ENCODE measurements around the gene PTPN2. TPM values are rescaled to one million over a fixed set of nuclear protein-coding genes. Genes with fewer than 3 reads are reported as not detected.

PTPN2 gene
- total RNA-seq, 2 donors from 2014 or later, result 22.7 to 34.2 TPM

DNA sequence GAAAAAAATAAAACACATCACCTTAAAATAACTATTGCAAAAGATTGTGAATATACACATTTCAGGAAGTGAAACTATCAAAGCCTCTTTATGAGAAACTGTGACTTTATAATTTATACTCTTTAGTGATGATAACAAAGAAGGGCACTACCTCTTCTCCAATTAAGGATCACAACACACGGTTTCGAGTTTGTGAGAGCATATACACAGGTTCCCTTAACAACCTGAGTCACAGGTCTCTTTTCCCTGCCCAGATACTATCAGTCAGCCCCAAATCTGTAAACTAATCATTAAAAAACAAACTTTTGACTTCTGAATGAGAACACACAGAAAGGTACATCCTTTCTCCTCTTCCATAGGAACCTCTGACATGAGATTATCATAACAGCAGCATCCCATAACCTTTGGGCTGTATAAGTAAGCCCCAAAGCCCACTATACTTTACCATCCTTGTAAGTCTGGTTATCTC is 44.9 kb downstream of the PTPN2 start:
- peak; percentile 28 for ATAC-seq

DNA sequence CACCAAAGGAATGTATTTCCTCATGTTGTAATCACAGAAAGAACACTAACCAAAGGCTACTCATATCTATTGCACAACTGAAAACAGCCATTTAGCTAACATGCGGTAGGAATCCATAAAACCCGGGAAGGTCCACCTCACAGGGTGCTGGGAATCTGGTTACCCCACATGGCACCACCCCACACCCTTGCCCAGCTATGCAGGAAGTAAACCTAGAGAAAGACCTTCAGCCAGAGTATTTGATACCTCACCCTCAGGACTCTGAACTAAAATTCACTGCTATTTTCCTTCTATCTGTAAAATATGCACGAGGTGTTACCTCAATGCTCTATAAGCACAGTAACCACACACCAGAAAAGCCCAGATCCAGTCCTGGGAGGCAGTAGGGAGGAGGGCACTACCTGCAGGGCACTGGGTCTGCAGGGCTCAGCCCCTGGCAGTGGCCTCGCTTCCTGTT is 45.8 kb downstream of the PTPN2 start:
- Histone ChIP-seq H3K4me1 (peaks cover 37% of the 10 kb centered on the region), H3K9me3 (no peaks in the 10 kb centered on the region), H3K27ac (peak overlapping the region; percentile 78 to 98 (median 85)), H3K36me3 (replicated peaks in 1 of 2; ENCODE audit: insufficient read depth in 1 of 2, low read depth in 2 of 2) (no peaks in the 10 kb centered on the region), H3K27me3 (no peaks in the 10 kb centered on the region), H3K4me3 (no peak overlapping the region)
- ATAC-seq (peak; percentile 97), DNase-seq (peak; percentile 74 to 92 (median 80))
- TF ChIP-seq POLR2A (IDR thresholded peaks at IDR 0.05) (peak; percentile 18 to 76 (median 68)), CTCF (IDR thresholded peaks at IDR 0.05) (no peak)
- intact Hi-C loops (cut with DNase I), result no loop called here
- 9 to 11% methylated on average over 4 of the region's 4 CpGs for WGBS, 2 donors

More for the DNA sequence above, 44.9 kb downstream of the PTPN2 start:
- intact Hi-C loops (cut with DNase I), result no loop called here
- 28 to 32% methylated on average over 2 of the region's 2 CpGs for WGBS, 2 donors
- TF ChIP-seq POLR2A (IDR thresholded peaks at IDR 0.05) (no peak), CTCF (IDR thresholded peaks at IDR 0.05) (no peak)
- H3K9me3 ChIP-seq, result no peaks in the 10 kb centered on the region
- peaks cover 37% of the 10 kb centered on the region for H3K4me1 ChIP-seq
- no peaks in the 10 kb centered on the region for H3K27me3 ChIP-seq
- H3K36me3 ChIP-seq (replicated peaks in 1 of 2; ENCODE audit: insufficient read depth in 1 of 2, low read depth in 2 of 2), result no peaks in the 10 kb centered on the region
- DNase-seq, result no peak
- peak overlapping the region; percentile 29 to 98 (median 76) for H3K27ac ChIP-seq
- H3K4me3 ChIP-seq, result no peak overlapping the region

DNA sequence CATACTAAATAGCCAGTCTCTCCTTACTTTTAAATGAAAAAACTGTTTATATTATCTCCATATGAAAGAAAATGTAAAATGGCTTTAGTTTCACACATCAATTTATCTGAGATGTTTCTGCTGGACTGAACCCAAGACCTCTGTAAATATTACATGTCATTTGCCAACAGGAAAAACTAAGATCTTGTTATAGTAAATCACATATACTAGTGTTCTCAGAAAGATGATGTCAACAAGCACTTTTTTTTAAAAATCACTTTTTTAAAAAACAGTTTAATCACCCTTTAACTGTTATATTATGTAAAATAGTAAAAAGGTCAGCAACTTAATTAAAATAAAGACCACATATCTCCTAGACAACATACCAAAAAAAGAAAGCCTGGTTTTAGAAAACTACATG is 46.3 kb downstream of the PTPN2 start:
- Histone ChIP-seq H3K27me3 (no peaks in the 10 kb centered on the region), H3K9me3 (no peaks in the 10 kb centered on the region), H3K27ac (peak overlapping the region in 3 of 4 donors; percentile 78 to 98 (median 91)), H3K36me3 (replicated peaks in 1 of 2; ENCODE audit: insufficient read depth in 1 of 2, low read depth in 2 of 2) (no peaks in the 10 kb centered on the region), H3K4me3 (no peak overlapping the region), H3K4me1 (peaks cover 37% of the 10 kb centered on the region)
- intact Hi-C loops (cut with DNase I), result no loop called here
- TF ChIP-seq POLR2A (IDR thresholded peaks at IDR 0.05) (no peak), CTCF (IDR thresholded peaks at IDR 0.05) (no peak)
- ATAC-seq, result peak; percentile 19
- no peak for DNase-seq

DNA sequence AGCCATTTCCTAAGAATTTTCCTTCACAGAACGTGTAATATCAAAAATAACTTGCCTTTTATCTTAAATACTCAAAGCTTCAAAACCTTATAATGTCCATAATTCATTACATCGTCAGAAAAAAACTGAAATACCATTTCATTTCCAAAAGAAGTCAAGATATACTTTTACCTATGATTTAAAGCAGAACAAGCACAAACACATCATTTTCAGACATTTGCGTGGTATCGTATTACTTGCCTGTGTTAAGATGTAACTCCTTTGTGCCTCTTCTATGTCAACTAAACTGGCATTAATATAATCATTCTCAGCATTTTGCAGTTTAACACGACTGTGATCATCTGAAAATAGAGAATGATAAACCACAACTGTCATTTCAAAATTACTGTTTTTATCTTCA is 47.5 kb downstream of the PTPN2 start:
- no peak for DNase-seq
- no peak for ATAC-seq
- Histone ChIP-seq H3K9me3 (no peaks in the 10 kb centered on the region), H3K4me3 (no peak overlapping the region), H3K4me1 (peaks cover 37% of the 10 kb centered on the region), H3K27ac (peak overlapping the region; percentile 18 to 98 (median 66)), H3K36me3 (replicated peaks in 1 of 2; ENCODE audit: insufficient read depth in 1 of 2, low read depth in 2 of 2) (no peaks in the 10 kb centered on the region), H3K27me3 (no peaks in the 10 kb centered on the region)
- TF ChIP-seq CTCF (IDR thresholded peaks at IDR 0.05), result no peak
- TF ChIP-seq POLR2A (IDR thresholded peaks at IDR 0.05), result no peak
- intact Hi-C loops (cut with DNase I), result no loop called here
- 78 to 84% methylated on average over 5 of the region's 5 CpGs for WGBS, 2 donors
